Hepatocyte (in vitro differentiated cells): ENCODE measurements around the gene PPP6R2. TPM values are rescaled to one million over a fixed set of nuclear protein-coding genes. Genes with fewer than 3 reads are reported as not detected.

ENCODE experiments used
- DNase-seq: peaks from one replicate; pipeline ENCODE4 v3.0.0-alpha.2; 2016; ENCODE audit warnings: low spot score
- H2AFZ ChIP-seq: fragments of 200-600 bp; sonication (generic); 2 replicates; pipeline ENCODE4 v1.6.0; 2016; ENCODE audit warnings: antibody characterized with exemption, mild to moderate bottlenecking
- H3K27ac ChIP-seq: fragments of 200-600 bp; sonication (generic); 2 replicates; pipeline ENCODE4 v1.5.1; 2016; ENCODE audit warnings: mild to moderate bottlenecking
- H3K27me3 ChIP-seq: fragments of 200-600 bp; sonication (generic); 2 replicates; pipeline ENCODE4 v1.6.1; 2016
- H3K36me3 ChIP-seq: fragments of 200-600 bp; sonication (generic); replicated peaks from 2 replicates; pipeline ENCODE4 v1.5.1; 2016; ENCODE audit warnings: low read depth; ENCODE audit not compliant: insufficient read depth
- H3K4me1 ChIP-seq: fragments of 200-600 bp; sonication (generic); 2 replicates; pipeline ENCODE4 v1.5.1; 2016; ENCODE audit warnings: mild to moderate bottlenecking, moderate library complexity; ENCODE audit not compliant: insufficient read depth
- H3K4me2 ChIP-seq: fragments of 200-600 bp; sonication (generic); 2 replicates; pipeline ENCODE4 v1.6.0; 2016
- H3K4me3 ChIP-seq: fragments of 200-600 bp; sonication (generic); 2 replicates; pipeline ENCODE4 v1.5.1; 2016; ENCODE audit warnings: mild to moderate bottlenecking
- H3K79me2 ChIP-seq: fragments of 200-600 bp; sonication (generic); 2 replicates; pipeline ENCODE4 v1.6.0; 2017; ENCODE audit warnings: mild to moderate bottlenecking
- H3K9me2 ChIP-seq: fragments of 200-600 bp; sonication (generic); replicated peaks from 2 replicates; pipeline ENCODE4 v1.6.0; 2017; ENCODE audit warnings: mild to moderate bottlenecking; ENCODE audit not compliant: insufficient read depth
- H3K9me3 ChIP-seq: fragments of 200-600 bp; sonication (generic); 2 replicates; pipeline ENCODE4 v1.5.1; 2016; ENCODE audit warnings: low read depth, mild to moderate bottlenecking
- H4K20me1 ChIP-seq: fragments of 200-600 bp; sonication (generic); 2 replicates; pipeline ENCODE4 v1.6.0; 2016; ENCODE audit warnings: mild to moderate bottlenecking; ENCODE audit not compliant: insufficient read depth, poor library complexity, severe bottlenecking
- EZH2 ChIP-seq: fragments of 200-600 bp; sonication (generic); IDR thresholded peaks from 2 replicates; pipeline ENCODE4 v1.6.1; 2016; ENCODE audit warnings: antibody characterized with exemption, mild to moderate bottlenecking, borderline replicate concordance
- EZH2phosphoT487 ChIP-seq: fragments of 200-600 bp; sonication (generic); IDR thresholded peaks from one replicate; pipeline ENCODE4 v1.6.1; 2018; ENCODE audit warnings: antibody characterized with exemption, mild to moderate bottlenecking, low read depth, moderate library complexity; ENCODE audit not compliant: unreplicated experiment, severe bottlenecking
- WGBS: methylation state at CpG from one replicate; pipeline ENCODE4 v1.1.6; 2016; ENCODE audit warnings: low lambda C conversion rate; ENCODE audit errors: missing lambda C conversion rate; 5-methylcytosine and 5-hydroxymethylcytosine counted together
- polyA plus RNA-seq: library from polyadenylated mRNA; unstranded; fragments of >200 nt; fragmentation: Nextera tagmentation; extraction: Ambion mirVana; gene quantifications from 2 replicates; pipeline ENCODE4 v1.2.1, GENCODE V29; 2016
- total RNA-seq: library from RNA; depleted of rRNA; stranded (reverse); fragments of >200 nt; gene quantifications from 2 replicates; pipeline ENCODE4 v1.2.3, GENCODE V29; 2014
- TF ChIP-seq, protein P1 (sequence below): fragments of 200-600 bp; sonication (generic); IDR thresholded peaks from 2 replicates; pipeline ENCODE4 v1.5.1; 2016; ENCODE audit warnings: antibody characterized with exemption, mild to moderate bottlenecking; ENCODE audit not compliant: poor library complexity

PPP6R2 gene
- total and polyA plus RNA-seq, 2 experiments from 2014 or later: 47.0 to 57.9 TPM

DNA sequence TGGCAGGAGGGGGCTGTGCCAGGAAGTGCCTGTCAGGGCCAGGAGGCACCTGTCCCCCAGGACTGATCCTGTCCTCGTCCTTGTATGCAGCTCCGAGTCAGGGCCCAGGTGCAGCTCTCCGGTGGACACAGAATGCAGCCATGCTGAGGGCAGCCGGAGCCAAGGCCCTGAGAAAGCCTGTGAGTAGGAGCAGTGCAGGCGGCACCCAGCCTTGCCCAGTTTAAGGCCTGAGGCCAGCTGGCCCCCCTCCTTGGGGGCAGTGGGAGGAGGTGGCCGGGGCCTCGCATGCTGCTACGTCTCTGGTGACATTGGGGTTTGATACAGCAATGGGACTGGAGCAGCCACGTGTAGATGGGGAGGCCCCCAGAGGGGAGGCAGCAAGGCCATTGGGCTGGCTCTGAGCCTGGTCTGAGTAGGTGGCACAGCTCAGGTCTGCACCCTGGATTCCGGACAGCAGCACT, 96.8 kb downstream of the PPP6R2 start:
- Histone ChIP-seq H3K4me2 (no peak overlapping the region), H4K20me1 (no peaks in the 10 kb centered on the region), H3K27ac (no peak overlapping the region), H3K9me3 (no peaks in the 10 kb centered on the region), H3K4me1 (no peaks in the 10 kb centered on the region), H3K27me3 (no peaks in the 10 kb centered on the region), H3K36me3 (no peaks in the 10 kb centered on the region), H3K4me3 (no peak overlapping the region), H3K9me2 (no peaks in the 10 kb centered on the region), H2AFZ (no peak overlapping the region), H3K79me2 (no peaks in the 10 kb centered on the region)
- 93% methylated on average over 10 of the region's 10 CpGs for WGBS
- DNase-seq: no peak
- TF ChIP-seq, protein P1, sequence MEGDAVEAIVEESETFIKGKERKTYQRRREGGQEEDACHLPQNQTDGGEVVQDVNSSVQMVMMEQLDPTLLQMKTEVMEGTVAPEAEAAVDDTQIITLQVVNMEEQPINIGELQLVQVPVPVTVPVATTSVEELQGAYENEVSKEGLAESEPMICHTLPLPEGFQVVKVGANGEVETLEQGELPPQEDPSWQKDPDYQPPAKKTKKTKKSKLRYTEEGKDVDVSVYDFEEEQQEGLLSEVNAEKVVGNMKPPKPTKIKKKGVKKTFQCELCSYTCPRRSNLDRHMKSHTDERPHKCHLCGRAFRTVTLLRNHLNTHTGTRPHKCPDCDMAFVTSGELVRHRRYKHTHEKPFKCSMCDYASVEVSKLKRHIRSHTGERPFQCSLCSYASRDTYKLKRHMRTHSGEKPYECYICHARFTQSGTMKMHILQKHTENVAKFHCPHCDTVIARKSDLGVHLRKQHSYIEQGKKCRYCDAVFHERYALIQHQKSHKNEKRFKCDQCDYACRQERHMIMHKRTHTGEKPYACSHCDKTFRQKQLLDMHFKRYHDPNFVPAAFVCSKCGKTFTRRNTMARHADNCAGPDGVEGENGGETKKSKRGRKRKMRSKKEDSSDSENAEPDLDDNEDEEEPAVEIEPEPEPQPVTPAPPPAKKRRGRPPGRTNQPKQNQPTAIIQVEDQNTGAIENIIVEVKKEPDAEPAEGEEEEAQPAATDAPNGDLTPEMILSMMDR: no peak
- TF ChIP-seq EZH2phosphoT487: no peak
- no peak for TF ChIP-seq EZH2

DNA sequence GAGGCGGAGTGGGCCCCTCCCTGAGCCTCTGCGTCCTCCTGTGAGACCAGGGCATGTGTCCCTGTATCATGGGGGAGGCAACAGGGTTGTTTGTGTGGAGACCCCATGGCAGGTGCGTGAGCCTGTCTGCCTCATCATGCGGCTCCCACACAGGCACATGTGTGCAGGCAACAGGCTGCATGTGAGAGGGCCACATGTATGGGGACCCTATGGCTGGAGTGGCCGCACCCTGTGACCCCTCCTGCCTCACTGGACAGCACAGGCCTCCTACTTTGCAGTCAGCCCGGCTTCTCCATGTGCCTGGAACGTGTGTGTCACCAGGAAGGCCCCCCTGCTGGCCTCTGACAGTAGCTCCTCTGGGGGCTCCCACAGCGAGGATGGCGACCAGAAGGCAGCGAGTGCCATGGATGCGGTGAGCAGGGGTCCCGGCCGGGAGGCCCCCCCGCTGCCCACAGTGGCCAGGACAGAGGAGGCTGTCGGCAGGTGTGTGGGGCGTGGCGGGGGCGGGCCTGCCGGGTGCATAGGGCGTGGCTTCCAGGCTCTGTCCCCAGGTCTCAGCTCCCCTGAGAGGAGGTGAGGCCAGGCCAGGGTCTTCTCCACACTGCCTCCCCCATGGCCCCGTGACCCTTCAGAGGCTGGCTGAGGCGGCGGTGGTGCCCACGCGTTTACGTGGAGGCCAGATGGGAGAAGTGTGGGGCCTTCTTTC, 97.6 kb downstream of the PPP6R2 start:
- no peaks in the 10 kb centered on the region for H3K36me3 ChIP-seq
- DNase-seq: no peak
- 93% methylated on average over 16 of the region's 26 CpGs for WGBS

GRCh38 chr22:50441428-50441993, 98.4 kb downstream of the PPP6R2 start:
- no peak overlapping the region for H3K4me3 ChIP-seq
- no peaks in the 10 kb centered on the region for H3K4me1 ChIP-seq
- no peaks in the 10 kb centered on the region for H3K9me3 ChIP-seq
- no peak for TF ChIP-seq EZH2
- TF ChIP-seq EZH2phosphoT487: no peak
- TF ChIP-seq, protein P1: no peak
- no peaks in the 10 kb centered on the region for H4K20me1 ChIP-seq
- no peaks in the 10 kb centered on the region for H3K9me2 ChIP-seq
- no peak overlapping the region for H3K27ac ChIP-seq
- H3K36me3 ChIP-seq: no peaks in the 10 kb centered on the region
- H2AFZ ChIP-seq: no peak overlapping the region
- no peaks in the 10 kb centered on the region for H3K27me3 ChIP-seq
- 90% methylated on average over 16 of the region's 17 CpGs for WGBS
- DNase-seq: no peak
- no peak overlapping the region for H3K4me2 ChIP-seq
- no peaks in the 10 kb centered on the region for H3K79me2 ChIP-seq

More for the DNA sequence above, 97.6 kb downstream of the PPP6R2 start:
- H3K4me3 ChIP-seq: no peak overlapping the region
- TF ChIP-seq EZH2phosphoT487 (no peak), EZH2 (no peak)
- TF ChIP-seq, protein P1: no peak
- no peak overlapping the region for H3K27ac ChIP-seq
- no peaks in the 10 kb centered on the region for H3K9me2 ChIP-seq
- no peaks in the 10 kb centered on the region for H3K4me1 ChIP-seq
- H3K79me2 ChIP-seq: no peaks in the 10 kb centered on the region
- no peaks in the 10 kb centered on the region for H3K9me3 ChIP-seq
- H3K27me3 ChIP-seq: no peaks in the 10 kb centered on the region
- H2AFZ ChIP-seq: no peak overlapping the region
- H4K20me1 ChIP-seq: no peaks in the 10 kb centered on the region
- H3K4me2 ChIP-seq: no peak overlapping the region
